ENCODE data around the gene PCGF3.

- TF ChIP-seq POLR2A (IDR thresholded peaks at IDR 0.05; ENCODE audit: borderline replicate concordance, extremely low read depth, insufficient read depth, insufficient read length) (no peak), POLR2AphosphoS5 (IDR thresholded peaks at IDR 0.05; ENCODE audit: low read depth, low read length) (no peak), CEBPB (IDR thresholded peaks at IDR 0.05; ENCODE audit: low read depth) (no peak), EZH2 (IDR thresholded peaks at IDR 0.05) (no peak)
- TF ChIP-seq, protein P1, sequence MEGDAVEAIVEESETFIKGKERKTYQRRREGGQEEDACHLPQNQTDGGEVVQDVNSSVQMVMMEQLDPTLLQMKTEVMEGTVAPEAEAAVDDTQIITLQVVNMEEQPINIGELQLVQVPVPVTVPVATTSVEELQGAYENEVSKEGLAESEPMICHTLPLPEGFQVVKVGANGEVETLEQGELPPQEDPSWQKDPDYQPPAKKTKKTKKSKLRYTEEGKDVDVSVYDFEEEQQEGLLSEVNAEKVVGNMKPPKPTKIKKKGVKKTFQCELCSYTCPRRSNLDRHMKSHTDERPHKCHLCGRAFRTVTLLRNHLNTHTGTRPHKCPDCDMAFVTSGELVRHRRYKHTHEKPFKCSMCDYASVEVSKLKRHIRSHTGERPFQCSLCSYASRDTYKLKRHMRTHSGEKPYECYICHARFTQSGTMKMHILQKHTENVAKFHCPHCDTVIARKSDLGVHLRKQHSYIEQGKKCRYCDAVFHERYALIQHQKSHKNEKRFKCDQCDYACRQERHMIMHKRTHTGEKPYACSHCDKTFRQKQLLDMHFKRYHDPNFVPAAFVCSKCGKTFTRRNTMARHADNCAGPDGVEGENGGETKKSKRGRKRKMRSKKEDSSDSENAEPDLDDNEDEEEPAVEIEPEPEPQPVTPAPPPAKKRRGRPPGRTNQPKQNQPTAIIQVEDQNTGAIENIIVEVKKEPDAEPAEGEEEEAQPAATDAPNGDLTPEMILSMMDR (IDR thresholded peaks at IDR 0.05 in 2 of 3, conservative IDR thresholded peaks at IDR 0.05 in 1 of 3; ENCODE audit: borderline replicate concordance in 1 of 3, insufficient read depth in 1 of 3, low read depth in 2 of 3, low read length in 2 of 3): no peak
Observed at GRCh38 chr4:680091-680490, 25.5 kb upstream of the PCGF3 start.
